Glutamatergic neuron (in vitro differentiated cells): ENCODE results near the gene ZFP3. TPM values are rescaled to one million over a fixed set of nuclear protein-coding genes. Genes with fewer than 3 reads are reported as not detected.
"Not testable (repeated sequence)": the region's sequence is repeated elsewhere in the genome, so short reads cannot be mapped to it uniquely, and the experiment has no call there.

ENCODE experiments used
- DNase-seq: peaks from one replicate; pipeline ENCODE4 v3.0.0; 2022
- H3K27ac Mint-ChIP-seq: one replicate; pipeline ENCODE4 v1.8.0; 2020; ENCODE audit warnings: mild to moderate bottlenecking, mixed read lengths, inconsistent platforms; ENCODE audit not compliant: unreplicated experiment
- H3K27me3 Mint-ChIP-seq: one replicate; pipeline ENCODE4 v1.8.0; 2020; ENCODE audit warnings: mild to moderate bottlenecking, moderate library complexity, mixed read lengths, inconsistent platforms; ENCODE audit not compliant: unreplicated experiment
- H3K36me3 Mint-ChIP-seq: one replicate; pipeline ENCODE4 v1.8.0; 2020; ENCODE audit warnings: mild to moderate bottlenecking, mixed read lengths, inconsistent platforms; ENCODE audit not compliant: unreplicated experiment
- H3K4me1 Mint-ChIP-seq: one replicate; pipeline ENCODE4 v1.8.0; 2020; ENCODE audit warnings: mild to moderate bottlenecking, low read depth, mixed read lengths, inconsistent platforms; ENCODE audit not compliant: unreplicated experiment
- H3K4me3 Mint-ChIP-seq: one replicate; pipeline ENCODE4 v1.8.0; 2020; ENCODE audit warnings: mild to moderate bottlenecking, mixed read lengths, inconsistent platforms; ENCODE audit not compliant: unreplicated experiment
- H3K9me3 Mint-ChIP-seq: one replicate; pipeline ENCODE4 v1.8.0; 2020; ENCODE audit warnings: mild to moderate bottlenecking, moderate library complexity, mixed read lengths, inconsistent platforms; ENCODE audit not compliant: unreplicated experiment
- total RNA-seq: library from RNA; stranded (reverse); fragmentation: NEBNext Ultra II Directional; extraction: Animal tissue kit (Norgen Biotek cat#: 25700); gene quantifications from one replicate; pipeline ENCODE4 v1.2.1, GENCODE V29; 2021; ENCODE audit not compliant: unreplicated experiment
- TF ChIP-seq, protein P1 (sequence below): fragments of 200-600 bp; sonication (generic); IDR thresholded peaks from one replicate; pipeline ENCODE4 v1.5.0; 2021; ENCODE audit not compliant: partially characterized antibody, unreplicated experiment

ZFP3 gene
- total RNA-seq, 1 donor from 2014 or later = 4.9 TPM

DNA sequence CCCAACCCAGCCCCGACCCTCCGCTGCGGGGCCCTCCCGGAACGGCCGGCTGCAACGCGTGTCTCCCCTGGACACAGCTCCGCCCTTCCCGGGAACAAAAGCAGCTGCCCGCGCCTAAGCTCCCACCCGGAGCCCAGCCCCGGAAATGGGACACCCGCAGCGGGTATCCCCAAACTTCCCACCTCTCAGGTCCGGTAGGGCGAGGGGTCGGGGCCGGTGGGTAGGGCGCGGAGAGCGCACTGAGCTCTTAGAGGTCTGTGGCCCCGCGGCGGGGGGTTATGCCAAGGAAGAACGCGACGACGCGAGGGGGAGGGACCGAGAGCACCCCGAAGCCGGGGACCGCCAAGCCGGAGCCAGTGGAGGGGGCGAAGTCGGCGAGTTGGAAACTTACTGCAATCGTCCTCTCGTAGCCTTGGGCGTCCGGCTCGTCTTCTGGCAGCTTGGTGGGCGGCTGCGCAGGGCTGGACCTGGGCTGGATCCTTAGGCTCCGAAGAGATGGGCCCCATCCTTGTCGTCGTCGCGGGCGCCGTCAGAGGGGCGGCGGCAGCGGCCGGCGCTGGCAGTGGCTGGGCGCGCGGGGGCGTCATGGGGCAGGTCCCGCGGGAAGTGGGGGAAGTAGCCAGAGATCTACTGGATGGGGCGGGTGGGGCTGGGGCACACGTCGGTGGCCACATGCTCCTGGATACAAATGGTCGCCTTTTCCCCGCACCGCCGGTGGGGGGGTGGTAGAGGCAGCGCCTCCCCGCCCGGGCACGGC is 44.5 kb downstream of the ZFP3 start:
- TF ChIP-seq, protein P1, sequence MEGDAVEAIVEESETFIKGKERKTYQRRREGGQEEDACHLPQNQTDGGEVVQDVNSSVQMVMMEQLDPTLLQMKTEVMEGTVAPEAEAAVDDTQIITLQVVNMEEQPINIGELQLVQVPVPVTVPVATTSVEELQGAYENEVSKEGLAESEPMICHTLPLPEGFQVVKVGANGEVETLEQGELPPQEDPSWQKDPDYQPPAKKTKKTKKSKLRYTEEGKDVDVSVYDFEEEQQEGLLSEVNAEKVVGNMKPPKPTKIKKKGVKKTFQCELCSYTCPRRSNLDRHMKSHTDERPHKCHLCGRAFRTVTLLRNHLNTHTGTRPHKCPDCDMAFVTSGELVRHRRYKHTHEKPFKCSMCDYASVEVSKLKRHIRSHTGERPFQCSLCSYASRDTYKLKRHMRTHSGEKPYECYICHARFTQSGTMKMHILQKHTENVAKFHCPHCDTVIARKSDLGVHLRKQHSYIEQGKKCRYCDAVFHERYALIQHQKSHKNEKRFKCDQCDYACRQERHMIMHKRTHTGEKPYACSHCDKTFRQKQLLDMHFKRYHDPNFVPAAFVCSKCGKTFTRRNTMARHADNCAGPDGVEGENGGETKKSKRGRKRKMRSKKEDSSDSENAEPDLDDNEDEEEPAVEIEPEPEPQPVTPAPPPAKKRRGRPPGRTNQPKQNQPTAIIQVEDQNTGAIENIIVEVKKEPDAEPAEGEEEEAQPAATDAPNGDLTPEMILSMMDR = no peak
- H3K36me3 Mint-ChIP-seq = peaks cover 7% of the 10 kb centered on the region
- DNase-seq = peak; percentile 41
- no peak overlapping the region for H3K27ac Mint-ChIP-seq
- H3K9me3 Mint-ChIP-seq = peaks cover 2% of the 10 kb centered on the region
- peak overlapping the region; percentile 15 for H3K4me3 Mint-ChIP-seq
- peaks cover 17% of the 10 kb centered on the region for H3K27me3 Mint-ChIP-seq
- peaks cover 4% of the 10 kb centered on the region for H3K4me1 Mint-ChIP-seq

DNA sequence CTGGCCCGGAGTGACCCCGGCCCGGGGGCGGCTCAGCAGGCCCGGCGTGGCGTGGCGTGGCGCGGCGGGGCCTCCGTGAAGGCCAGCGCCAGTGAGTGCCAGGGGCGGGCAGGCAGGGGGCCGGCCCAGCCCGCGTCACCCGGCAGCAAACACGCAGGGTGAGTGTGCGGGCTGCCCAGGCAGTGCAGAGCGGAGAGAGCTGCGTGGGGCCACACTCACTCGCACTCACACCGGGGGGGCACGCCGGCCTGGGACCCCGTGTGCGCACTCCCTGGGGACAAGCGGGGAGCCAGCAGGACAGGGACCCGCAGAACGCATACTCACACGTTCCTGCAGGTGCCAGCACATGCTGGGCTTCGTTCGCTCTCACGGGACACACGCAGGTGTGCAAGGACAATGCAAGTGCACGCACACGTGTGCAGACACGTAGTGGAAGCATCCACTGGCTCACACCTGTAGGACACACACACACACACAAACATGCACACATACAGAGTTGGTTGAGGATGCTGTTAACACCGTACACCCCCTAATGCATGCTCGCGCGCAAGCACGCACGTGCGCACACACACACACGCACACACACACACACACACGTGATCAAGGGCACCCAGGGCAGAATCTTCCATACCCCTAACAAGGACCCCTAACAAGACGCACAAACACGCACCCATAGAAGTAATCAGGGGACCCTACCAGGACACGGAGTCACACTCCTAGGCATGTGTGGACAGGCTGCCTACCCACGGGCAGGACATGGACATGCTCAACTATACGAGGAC is 45.3 kb downstream of the ZFP3 start:
- H3K27me3 Mint-ChIP-seq = peaks cover 15% of the 10 kb centered on the region
- H3K4me3 Mint-ChIP-seq = peak overlapping the region; percentile 2
- peaks cover 4% of the 10 kb centered on the region for H3K36me3 Mint-ChIP-seq
- peaks cover 2% of the 10 kb centered on the region for H3K9me3 Mint-ChIP-seq
- H3K27ac Mint-ChIP-seq = no peak overlapping the region
- TF ChIP-seq, protein P1 = no peak
- peaks cover 4% of the 10 kb centered on the region for H3K4me1 Mint-ChIP-seq
- DNase-seq = no peak

DNA sequence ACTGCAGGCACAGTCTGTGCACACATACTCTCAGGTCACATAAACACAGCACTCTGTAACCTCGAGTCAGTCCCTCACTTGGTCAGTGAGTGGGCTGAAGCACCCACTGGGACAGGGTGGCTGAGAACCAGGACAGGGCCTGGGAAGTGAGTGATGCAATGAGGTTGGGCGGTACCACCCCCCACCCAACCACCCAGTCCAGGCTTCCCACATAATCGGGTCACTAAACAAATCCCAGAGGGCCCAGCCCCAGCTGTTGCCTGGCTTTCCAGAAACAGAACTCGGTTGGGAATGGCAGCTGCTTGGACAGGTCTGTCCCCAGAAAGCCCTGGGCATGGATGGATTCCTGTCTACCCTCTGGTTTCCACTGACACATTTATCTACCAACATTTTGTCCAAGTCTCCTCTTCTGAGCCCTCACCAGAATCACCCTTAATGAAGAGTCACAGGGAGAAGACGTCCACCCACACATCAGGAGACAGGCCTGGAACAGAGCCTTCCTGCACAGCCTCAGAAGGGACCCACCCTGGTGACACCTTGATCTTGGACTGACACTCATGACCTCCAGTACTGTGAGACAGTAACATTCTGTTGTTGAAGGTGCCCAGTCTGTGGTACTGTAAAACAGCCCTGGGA is 46.0 kb downstream of the ZFP3 start:
- not testable (repeated sequence) for H3K4me1 Mint-ChIP-seq, DNase-seq, H3K36me3 Mint-ChIP-seq, H3K9me3 Mint-ChIP-seq
- H3K27ac Mint-ChIP-seq = peak overlapping the region; percentile 7
- H3K27me3 Mint-ChIP-seq = peaks cover 13% of the 10 kb centered on the region
- peak overlapping the region; percentile 23 for H3K4me3 Mint-ChIP-seq

DNA sequence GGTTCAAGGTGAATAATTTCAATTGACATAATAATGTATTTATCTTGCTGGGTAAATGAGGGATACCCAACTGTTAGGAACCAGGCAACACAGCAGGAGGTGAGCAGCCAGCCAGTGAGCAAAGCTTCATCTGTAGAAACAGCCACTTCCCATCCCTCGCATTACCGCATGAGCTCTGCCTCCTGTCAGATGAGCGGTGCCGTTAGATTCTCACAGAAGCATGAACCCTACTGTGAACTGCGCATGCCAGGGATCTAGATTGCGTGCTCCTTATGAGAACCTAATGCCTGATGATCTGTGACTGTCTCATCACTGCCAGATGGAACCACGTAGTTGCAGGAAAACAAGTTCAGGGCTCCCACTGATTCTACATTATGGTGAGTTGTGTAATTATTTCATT is 46.6 kb downstream of the ZFP3 start:
- DNase-seq, H3K4me3 Mint-ChIP-seq, H3K36me3 Mint-ChIP-seq, H3K9me3 Mint-ChIP-seq, H3K27ac Mint-ChIP-seq, H3K4me1 Mint-ChIP-seq: not testable (repeated sequence)
- peaks cover 13% of the 10 kb centered on the region for H3K27me3 Mint-ChIP-seq

DNA sequence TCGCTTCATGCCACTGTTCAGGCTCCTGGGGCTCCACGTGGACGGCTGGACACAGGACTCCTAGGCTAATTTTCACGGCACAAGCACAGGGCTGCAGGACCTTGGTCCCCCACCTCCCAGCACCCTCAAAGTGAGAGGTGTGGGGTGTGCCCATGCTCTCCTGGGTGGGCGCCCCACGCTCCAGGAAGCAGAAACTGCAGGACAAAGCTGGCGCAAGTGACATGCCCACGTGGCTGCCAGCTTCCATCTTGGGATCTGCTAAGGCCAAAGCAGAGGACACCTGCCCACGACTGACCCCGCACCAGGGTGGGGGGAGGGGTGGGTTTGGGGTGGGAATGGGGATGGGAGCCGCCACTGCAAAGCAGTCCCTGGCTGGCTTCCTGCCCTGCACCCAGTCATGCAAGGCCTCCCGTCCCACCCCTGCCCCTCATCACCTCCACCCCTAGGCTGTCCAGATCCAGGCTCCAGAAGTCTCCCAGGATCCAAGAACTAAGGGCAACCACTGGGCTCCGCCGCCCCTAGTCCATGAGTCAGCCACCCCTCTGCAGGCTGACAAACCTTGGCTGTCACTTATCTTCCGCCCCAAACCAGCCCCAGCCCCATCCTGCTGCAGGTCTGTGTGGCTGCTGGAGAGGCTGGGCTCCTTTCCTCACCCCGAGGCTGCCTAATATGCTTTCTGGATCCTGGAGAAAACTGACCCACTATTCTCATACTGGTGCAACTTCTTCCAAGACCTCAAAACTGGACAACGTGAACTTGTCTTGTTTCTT is 48.6 kb downstream of the ZFP3 start:
- Mint-ChIP-seq H3K27ac (no peak overlapping the region), H3K9me3 (peaks cover 3% of the 10 kb centered on the region), H3K36me3 (peaks cover 4% of the 10 kb centered on the region), H3K27me3 (peaks cover 13% of the 10 kb centered on the region), H3K4me3 (no peak overlapping the region), H3K4me1 (peaks cover 4% of the 10 kb centered on the region)
- TF ChIP-seq, protein P1 = no peak
- no peak for DNase-seq
